GM10847 (cell line): Measurements from ENCODE around the gene KRTAP22-2.

Source experiments
- POLR2A ChIP-seq: IDR thresholded peaks from 2 replicates; pipeline ENCODE4 v1.6.1; 2011; ENCODE audit not compliant: insufficient read length; ENCODE audit errors: extremely low read depth

KRTAP22-2 gene

DNA sequence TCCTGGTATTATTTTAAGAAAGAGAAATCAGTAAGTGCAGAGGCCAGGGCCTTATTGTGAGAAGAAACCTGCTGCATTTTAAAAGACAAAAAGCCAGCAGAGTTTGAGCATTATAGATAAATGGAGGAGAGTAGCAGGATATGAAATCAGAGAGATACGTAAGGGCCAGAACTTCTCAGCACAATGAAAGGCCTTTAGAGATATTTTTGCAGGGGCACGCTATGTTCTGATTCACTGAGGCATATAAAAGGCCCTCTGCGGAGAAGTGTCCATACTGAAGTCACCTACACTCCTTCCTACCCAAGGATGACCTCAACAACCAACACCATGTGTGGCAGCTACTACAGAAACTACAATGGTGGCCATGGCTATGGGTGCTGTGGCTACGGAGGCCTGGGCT, 1.9 kb upstream of the KRTAP22-2 start, which contains the start of gene KRTAP6-3:
TSS of gene KRTAP6-3 (plus strand) at position 301 of the 400 bp plus-strand sequence. CDS start at position 307, 6 bp downstream.
- no peak for TF ChIP-seq POLR2A

DNA sequence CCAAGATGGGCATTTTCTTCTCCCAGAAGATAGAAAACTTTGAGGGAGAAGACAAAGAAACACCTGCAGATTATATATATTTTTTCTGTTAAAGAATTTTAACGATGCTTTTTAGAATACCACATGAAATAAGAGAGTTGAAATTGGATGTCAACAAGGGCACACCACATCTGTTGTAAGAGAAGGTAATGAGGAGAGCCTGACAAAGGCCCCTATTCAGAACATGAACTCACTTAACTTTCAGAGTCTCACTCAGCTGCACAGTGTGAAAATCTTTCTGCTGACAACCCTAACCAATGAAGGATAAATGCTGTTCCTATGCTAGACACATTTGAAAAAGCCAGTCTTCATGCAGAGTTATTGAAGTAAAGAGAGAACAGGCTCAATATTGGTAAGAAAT, 7.3 kb downstream of the KRTAP22-2 start:
- TF ChIP-seq POLR2A, result no peak

GRCh38 chr21:30580132-30580531, 10.1 kb downstream of the KRTAP22-2 start:
- TF ChIP-seq POLR2A, result no peak

- no peak for TF ChIP-seq POLR2A
Measured at GRCh38 chr21:30579346-30579745, 10.9 kb downstream of the KRTAP22-2 start.

DNA sequence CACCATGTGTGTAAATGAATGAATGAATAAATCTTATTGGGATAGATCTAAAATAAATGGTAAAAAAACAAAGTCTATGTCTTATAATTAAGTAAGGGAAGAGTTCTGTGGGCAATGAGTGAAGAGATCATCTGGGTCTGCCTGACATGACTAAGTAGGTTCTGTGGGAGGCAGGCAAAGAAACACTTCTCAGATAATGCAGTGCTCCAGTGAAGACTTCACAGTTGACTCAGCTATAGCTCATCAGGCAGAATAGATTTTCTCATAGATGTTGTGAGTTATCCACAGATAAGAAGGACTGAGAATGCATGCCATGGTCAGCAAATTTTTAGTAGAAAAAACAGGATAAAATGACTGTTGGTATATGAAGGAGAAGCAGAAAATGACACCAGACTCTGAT, 12.4 kb downstream of the KRTAP22-2 start:
- TF ChIP-seq POLR2A, result no peak

DNA sequence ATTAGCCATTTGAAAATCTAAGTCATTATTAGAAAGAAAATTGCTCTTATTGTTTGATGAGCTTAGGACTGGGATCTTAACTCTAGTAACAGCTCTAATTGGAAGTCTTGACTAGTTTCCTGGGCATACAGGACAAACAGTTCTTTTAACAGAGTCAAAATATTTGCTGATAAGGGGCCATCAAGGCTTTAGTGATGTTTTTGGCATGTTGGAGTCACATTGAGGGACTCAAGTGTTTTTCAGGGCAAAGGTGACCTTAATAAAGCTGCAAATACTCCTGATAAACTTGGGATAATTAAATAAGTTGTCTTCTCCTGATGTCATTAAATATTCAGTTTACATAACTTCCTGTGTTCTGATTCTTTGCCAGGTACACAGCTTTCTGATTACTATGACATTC, 22.6 kb downstream of the KRTAP22-2 start:
- TF ChIP-seq POLR2A, result no peak

DNA sequence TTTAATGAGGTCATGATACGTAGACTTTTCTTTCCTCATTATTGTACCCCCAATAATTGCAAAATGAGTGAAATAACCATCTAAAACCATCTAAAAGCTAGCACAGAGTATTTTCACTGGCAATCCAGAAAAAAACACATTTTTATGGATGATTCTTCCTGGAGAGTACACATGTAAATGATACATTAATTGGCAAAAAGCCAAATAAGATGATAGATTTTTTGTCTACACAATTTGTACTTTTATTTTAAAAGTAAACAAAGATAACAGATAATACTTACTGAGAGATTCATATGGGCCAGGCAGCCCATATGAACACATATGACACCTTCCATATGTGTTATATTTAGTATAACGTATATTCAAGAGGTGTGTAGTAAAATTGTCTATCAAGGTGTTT, 26.6 kb downstream of the KRTAP22-2 start:
- TF ChIP-seq POLR2A, result no peak

DNA sequence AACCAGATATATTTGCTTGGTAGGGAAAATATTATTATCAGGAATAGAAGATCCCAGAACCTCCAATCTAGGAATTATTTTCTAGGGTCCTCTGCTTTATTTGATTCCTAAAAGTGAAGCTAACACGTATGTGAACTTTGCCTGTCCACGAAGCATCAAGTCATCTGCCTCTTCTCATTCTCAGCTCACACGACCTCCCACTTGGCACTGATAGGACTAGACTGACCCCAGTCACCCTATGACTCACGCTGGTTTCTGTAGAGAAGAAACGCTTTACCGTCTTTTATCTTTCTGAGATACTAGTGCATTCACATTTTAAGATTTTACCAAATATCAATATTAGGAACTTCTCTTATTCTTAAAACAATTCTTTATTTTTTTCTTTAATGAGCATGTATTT, 27.1 kb downstream of the KRTAP22-2 start:
- TF ChIP-seq POLR2A, result no peak

GRCh38 chr21:30561957-30562356, 28.2 kb downstream of the KRTAP22-2 start:
- no peak for TF ChIP-seq POLR2A

DNA sequence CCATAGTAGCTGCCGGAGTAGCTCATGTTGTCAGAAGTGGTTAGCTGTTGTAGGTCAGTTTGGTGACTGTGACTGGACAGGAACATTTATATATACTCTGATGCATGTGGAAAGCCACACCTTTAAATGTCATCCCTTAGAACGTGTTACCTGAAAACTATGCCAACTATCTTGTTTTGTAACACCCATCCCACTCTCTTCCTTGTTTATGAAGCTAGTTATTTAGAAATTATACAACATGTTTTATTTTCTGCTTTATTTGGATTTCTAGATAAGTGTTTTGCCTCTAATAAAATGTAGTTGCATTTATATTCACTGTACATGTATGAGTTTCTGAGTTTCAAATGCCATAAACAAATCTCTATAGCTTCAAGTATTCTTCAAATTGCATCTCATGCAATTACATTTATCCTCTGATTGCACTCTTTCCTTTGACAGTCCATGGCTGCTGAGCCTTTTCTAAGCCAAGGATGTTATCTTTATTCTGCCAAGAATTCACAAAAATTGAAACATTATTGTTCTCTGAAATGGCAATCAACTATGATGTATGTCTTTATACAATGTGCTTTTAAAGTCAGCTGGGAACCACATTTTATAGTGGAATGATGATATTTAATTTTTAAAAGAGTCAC, 28.8 kb downstream of the KRTAP22-2 start, which contains the start of gene KRTAP19-7:
TSS of gene KRTAP19-7 (minus strand) at position 51 of the 632 bp plus-strand sequence. CDS start at position 26, 25 bp downstream.
- TF ChIP-seq POLR2A, result no peak

DNA sequence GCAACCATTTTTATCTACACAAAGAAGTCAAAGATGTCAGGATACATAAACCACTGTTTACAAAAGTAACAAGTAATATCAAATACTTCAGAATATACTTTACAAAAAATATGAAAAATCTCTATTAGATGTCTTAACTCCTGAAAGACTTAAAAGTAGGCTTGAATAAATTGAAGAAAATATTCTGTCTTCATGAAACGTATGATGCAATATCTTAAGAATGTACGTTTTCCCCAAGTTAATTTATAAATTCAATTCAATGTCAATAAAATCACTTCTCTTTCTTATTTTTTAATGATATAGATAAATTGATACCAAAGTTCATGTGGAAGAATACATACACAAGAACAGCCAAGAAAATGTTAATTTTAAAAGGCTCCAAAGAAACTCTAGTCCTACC, 35.1 kb downstream of the KRTAP22-2 start:
- no peak for TF ChIP-seq POLR2A

GRCh38 chr21:30552782-30553181, 37.4 kb downstream of the KRTAP22-2 start:
- TF ChIP-seq POLR2A, result no peak

DNA sequence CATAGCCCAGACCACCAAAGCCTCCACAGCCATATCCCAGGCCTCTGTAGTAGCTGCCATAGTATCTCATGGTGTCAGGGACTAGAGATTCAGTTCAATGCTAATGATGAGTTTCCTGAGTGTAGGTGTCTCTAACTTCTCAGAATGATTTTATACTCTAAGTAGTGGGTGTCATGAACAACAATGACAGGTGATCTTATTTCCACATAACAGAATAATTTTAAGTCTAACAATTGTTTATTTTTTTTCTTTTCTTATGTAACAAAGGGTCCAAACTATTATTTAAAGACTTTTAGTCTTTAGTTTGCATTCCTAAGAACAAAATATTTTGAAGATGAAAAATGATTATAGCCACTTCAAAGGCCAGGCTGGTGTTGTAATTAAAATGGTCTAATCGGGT, 48.4 kb downstream of the KRTAP22-2 start, which contains the start of gene KRTAP19-6:
TSS of gene KRTAP19-6 (minus strand) at position 101 of the 400 bp plus-strand sequence. CDS start at position 70, 31 bp downstream.
- TF ChIP-seq POLR2A, result no peak
